GM12874 (cell line): ENCODE measurements around the gene COG5.

Source experiments
- TF ChIP-seq, protein P1 (sequence below): IDR thresholded peaks from 2 replicates; pipeline ENCODE4 v1.5.1; 2011; ENCODE audit warnings: low read depth, mild to moderate bottlenecking, control low read depth, low read length, moderate library complexity; ENCODE audit not compliant: insufficient read depth

Gene COG5

DNA sequence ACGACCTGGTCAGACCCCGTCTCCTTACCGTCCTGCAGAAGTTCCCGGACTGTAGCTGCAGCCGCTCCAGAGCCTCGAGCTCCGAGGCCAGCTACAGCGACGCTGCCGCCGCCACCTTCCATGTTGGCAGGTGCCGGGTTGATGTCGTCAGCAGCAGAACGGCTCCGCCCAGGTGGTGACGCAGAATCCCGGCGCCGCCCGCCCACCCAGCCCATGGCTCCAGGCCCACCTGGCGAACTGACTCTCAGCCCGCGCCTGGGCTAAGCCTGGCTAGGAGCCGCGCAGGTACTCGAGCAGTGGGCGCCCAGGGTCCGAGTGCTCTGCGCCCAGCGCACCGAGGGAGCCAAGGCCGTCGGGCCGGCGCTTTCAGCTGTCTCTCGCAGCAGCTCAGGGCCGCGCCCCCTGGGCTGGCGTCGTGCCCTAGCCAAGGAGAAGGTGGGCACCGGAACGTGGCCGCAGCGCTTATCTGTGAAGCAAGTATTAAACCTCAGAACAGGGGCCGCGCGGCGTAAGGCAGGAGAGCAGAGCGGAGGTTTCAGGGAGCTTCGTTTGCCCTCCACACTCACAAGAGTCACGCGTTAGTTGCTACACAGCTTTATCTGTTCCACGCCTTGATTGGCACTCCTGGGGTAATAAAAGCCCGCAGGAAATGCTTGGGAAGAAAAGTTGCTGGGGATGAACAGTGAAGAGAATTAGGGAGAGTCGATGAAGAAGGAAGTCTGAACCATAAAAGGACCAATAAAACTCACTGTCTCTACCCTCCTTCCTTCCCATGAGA is at the start of gene COG5, which contains the start of gene DUS4L:
COG5 (minus strand) TSS at position 146 of the 778 bp plus-strand sequence; CDS start at position 122, 24 bp downstream.
DUS4L (plus strand) TSS at position 197 of the 778 bp plus-strand sequence. CDS start 3,100 bp downstream, outside the sequence.
- TF ChIP-seq, protein P1, sequence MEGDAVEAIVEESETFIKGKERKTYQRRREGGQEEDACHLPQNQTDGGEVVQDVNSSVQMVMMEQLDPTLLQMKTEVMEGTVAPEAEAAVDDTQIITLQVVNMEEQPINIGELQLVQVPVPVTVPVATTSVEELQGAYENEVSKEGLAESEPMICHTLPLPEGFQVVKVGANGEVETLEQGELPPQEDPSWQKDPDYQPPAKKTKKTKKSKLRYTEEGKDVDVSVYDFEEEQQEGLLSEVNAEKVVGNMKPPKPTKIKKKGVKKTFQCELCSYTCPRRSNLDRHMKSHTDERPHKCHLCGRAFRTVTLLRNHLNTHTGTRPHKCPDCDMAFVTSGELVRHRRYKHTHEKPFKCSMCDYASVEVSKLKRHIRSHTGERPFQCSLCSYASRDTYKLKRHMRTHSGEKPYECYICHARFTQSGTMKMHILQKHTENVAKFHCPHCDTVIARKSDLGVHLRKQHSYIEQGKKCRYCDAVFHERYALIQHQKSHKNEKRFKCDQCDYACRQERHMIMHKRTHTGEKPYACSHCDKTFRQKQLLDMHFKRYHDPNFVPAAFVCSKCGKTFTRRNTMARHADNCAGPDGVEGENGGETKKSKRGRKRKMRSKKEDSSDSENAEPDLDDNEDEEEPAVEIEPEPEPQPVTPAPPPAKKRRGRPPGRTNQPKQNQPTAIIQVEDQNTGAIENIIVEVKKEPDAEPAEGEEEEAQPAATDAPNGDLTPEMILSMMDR = no peak

DNA sequence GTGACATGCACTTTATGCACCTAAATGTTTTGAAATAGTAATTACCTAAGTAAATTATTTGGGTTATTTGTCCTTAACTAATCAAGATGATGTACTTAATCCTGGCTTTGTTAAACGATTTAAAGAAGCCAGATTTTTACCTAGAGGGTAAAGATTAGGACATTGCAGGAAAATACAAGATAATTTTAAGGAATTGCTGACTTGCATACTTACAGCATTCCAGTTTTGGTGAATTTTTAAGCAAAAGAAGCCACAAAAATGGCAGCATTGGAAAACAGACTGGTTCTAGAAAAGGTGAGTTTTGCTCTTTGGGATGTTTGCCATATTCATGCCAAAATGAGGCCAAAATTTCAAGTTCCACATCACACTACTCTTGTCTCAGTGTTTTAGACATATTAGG is 49.7 kb upstream of the COG5 start:
- TF ChIP-seq, protein P1 = no peak

DNA sequence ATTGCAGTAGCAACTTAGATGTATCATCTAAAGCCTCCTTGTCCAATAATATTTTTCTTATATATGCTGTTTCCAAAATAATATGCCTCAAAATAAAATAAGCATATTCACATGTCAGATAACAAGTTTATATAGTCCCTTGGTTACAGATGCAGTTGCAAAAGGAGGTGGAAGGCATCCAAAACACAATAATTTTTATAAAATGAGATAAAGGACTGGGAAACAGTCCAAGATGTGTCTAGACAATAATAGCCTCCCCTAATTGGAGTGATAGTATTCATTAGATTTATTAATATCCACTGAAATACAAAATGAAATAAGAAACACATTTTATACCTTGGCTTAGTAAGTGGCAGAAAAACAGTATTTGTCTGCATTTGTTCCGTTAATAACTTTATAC is 46.6 kb upstream of the COG5 start:
- TF ChIP-seq, protein P1 = no peak

DNA sequence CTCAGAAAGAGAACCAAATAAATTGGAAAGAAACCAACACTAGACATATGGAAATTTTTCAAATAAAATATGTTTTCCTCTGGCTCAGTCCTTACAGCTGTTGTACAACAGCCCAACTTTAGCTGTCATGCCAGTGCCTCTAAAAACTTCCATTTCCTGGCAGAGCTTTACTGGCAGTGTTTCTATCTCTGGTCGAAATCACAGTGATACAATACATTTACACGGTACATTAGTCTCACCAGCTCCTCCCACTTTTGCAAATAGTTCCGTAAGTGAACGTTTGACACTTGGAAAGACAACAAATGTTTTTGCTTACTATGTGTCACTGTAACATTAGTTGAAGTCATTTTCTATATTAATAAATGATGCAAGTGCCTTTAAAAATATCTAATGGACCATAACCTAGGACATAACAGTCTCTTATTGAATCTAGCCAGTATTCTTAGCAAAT is 46.1 kb upstream of the COG5 start:
- TF ChIP-seq, protein P1 = no peak

DNA sequence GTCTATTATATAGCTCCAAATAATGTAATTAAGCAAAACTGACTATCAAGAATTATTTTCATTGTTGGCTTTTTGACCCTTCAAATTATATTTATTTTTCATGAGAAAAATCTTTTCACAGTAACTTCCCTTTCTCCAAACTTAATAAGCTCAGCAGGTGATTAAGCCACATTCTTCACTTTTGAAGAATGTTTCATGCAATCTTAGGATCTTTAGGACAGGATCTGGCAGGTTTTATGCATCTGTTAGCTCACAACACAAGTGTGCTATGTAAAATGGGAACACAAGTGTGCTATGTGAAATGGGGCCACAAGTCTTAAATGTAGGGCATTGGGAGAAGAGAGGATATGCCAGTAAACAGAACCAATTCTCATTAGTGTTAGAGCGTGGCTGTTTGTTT is 42.6 kb upstream of the COG5 start:
- TF ChIP-seq, protein P1 = no peak

DNA sequence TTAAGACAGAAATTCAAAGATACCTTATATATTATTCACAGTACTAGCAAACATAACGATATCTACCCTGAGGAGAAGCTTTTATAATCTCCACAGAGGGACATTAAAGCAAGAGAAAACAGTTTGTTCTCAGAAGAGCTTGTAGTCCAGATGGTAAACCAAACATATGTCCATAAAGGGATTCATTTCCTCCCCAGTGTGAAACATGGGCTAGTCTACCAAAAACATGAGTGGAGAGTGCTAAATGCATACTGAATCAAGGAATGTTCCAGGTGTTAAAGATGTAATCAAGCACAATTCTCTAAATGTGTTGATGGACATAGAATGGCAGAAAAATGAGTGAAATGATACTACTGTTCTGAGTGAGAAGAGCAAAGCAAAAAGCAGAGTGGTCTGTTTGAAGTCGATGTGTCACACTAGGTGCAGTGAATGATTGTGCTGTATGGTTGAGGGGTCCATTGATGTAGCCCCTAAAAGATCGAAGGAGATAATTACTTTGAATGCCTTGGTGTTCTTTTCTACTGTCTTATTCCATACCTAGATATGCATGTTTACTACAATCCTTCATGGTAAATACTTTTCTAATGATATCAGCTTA is 41.6 kb upstream of the COG5 start:
- TF ChIP-seq, protein P1 = no peak

DNA sequence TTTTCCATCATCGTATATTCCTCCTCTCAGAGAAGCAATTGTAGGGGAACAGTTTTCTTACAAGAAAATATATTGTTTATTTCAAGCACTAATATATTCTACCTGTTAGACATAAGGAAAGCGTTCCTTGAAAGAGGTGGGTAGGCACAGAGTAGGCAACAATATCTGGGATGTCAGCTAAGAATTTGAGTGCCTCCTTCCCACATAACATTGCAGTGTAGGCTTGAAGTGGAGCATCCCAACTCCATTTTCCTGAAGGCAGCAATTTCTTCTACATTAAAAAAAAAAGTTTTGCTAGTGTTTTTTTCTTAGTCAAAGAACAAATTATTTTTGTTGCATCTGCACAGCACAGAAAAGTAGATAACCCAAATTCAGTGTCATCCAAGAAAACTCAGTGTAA is 37.1 kb upstream of the COG5 start:
- TF ChIP-seq, protein P1 = no peak
